ENCODE measurements around the gene SAFB2.

Gene SAFB2

DNA sequence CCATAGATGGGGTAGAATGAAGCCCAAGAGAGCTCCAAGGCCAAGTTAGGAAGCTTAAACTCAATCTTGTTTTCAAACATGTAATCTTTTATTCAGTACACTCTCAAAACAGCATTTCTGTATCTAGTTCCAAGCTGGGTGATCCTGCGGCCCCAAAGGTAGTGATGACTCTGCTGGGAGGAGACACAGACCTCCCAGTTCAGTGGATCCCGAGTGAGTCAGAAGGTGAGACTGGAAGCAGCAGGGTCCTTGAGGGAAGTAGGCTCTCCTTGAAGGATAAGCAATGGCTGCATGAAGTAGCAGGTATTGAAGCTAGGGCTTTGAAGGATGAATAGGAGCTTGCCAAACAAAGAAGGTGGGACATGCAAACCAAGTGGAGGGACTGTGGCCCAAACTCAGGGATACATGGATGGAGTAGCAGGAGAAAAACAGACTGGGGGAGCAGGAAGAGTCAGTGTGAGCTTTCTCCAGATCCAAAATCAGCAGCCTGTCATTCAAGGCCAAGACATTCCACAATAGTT is 64.4 kb downstream of the SAFB2 start:
- no peaks in the 10 kb centered on the region for H4K20me1 ChIP-seq (ENCODE audit: insufficient read depth, low read length)
- no peaks in the 10 kb centered on the region for H3K79me2 ChIP-seq (ENCODE audit: insufficient read depth, low read length)
- H3K36me3 ChIP-seq (ENCODE audit: insufficient read depth, low read length), result no peaks in the 10 kb centered on the region
- H3K9me3 ChIP-seq (ENCODE audit: low read length), result no peaks in the 10 kb centered on the region
- H3F3A ChIP-seq (ENCODE audit: insufficient read depth, low read length), result no peaks in the 10 kb centered on the region
- no peak for TF ChIP-seq EZH2 (IDR thresholded peaks at IDR 0.05; ENCODE audit: borderline replicate concordance, low read length)
- TF ChIP-seq, protein P1, sequence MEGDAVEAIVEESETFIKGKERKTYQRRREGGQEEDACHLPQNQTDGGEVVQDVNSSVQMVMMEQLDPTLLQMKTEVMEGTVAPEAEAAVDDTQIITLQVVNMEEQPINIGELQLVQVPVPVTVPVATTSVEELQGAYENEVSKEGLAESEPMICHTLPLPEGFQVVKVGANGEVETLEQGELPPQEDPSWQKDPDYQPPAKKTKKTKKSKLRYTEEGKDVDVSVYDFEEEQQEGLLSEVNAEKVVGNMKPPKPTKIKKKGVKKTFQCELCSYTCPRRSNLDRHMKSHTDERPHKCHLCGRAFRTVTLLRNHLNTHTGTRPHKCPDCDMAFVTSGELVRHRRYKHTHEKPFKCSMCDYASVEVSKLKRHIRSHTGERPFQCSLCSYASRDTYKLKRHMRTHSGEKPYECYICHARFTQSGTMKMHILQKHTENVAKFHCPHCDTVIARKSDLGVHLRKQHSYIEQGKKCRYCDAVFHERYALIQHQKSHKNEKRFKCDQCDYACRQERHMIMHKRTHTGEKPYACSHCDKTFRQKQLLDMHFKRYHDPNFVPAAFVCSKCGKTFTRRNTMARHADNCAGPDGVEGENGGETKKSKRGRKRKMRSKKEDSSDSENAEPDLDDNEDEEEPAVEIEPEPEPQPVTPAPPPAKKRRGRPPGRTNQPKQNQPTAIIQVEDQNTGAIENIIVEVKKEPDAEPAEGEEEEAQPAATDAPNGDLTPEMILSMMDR (IDR thresholded peaks at IDR 0.05; ENCODE audit: low read length), result no peak
- no peaks in the 10 kb centered on the region for H3K4me1 ChIP-seq (ENCODE audit: insufficient read depth, low read length, severe bottlenecking)
- H3K9ac ChIP-seq (ENCODE audit: low read length), result no peak overlapping the region
- no peak overlapping the region for H2AFZ ChIP-seq (ENCODE audit: low read length)
- H3K9me2 ChIP-seq (ENCODE audit: low read depth, low read length), result no peaks in the 10 kb centered on the region
- no peak overlapping the region for H3K4me2 ChIP-seq (ENCODE audit: low read length)
- no peak overlapping the region for H3K27ac ChIP-seq (ENCODE audit: low read depth, low read length, poor library complexity, severe bottlenecking)
- H3K4me3 ChIP-seq (ENCODE audit: low read depth, low read length, poor library complexity, severe bottlenecking), result no peak overlapping the region
- H3K27me3 ChIP-seq (ENCODE audit: insufficient read depth, low read length), result no peaks in the 10 kb centered on the region; the same call in 1 of the 2 replicates

DNA sequence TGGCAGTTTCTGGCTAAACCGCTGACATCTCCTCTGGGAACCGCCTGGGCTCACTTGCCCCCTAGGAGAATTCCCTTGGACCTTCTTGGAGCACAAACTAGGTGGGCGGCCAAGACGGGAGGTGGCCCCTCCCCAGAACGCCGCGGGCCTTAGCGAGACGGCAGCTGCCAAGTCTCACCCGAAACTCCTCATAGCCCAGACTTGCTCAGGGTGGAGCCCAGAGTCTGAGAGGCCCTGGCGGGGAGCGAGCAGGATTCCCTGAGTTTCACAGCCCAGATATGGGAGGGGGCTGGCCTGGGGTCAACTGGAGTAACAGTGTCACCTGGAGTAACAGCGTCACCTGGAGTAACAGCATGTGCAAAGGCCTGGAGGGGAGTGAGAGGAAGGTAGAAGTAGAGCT is 64.9 kb downstream of the SAFB2 start:
- Histone ChIP-seq H3K4me2 (ENCODE audit: low read length) (no peak overlapping the region), H3K9me2 (ENCODE audit: low read depth, low read length) (no peaks in the 10 kb centered on the region), H3K79me2 (ENCODE audit: insufficient read depth, low read length) (no peaks in the 10 kb centered on the region), H2AFZ (ENCODE audit: low read length) (no peak overlapping the region), H3K4me1 (ENCODE audit: insufficient read depth, low read length, severe bottlenecking) (no peaks in the 10 kb centered on the region), H3K4me3 (ENCODE audit: low read depth, low read length, poor library complexity, severe bottlenecking) (no peak overlapping the region), H4K20me1 (ENCODE audit: insufficient read depth, low read length) (no peaks in the 10 kb centered on the region), H3F3A (ENCODE audit: insufficient read depth, low read length) (no peaks in the 10 kb centered on the region), H3K27ac (ENCODE audit: low read depth, low read length, poor library complexity, severe bottlenecking) (no peak overlapping the region), H3K36me3 (ENCODE audit: insufficient read depth, low read length) (no peaks in the 10 kb centered on the region), H3K9me3 (ENCODE audit: low read length) (no peaks in the 10 kb centered on the region), H3K9ac (ENCODE audit: low read length) (no peak overlapping the region), H3K27me3 (ENCODE audit: insufficient read depth, low read length) (no peaks in the 10 kb centered on the region; the same call in 1 of the 2 replicates)
- TF ChIP-seq, protein P1 (IDR thresholded peaks at IDR 0.05; ENCODE audit: low read length), result no peak
- no peak for TF ChIP-seq EZH2 (IDR thresholded peaks at IDR 0.05; ENCODE audit: borderline replicate concordance, low read length)

DNA sequence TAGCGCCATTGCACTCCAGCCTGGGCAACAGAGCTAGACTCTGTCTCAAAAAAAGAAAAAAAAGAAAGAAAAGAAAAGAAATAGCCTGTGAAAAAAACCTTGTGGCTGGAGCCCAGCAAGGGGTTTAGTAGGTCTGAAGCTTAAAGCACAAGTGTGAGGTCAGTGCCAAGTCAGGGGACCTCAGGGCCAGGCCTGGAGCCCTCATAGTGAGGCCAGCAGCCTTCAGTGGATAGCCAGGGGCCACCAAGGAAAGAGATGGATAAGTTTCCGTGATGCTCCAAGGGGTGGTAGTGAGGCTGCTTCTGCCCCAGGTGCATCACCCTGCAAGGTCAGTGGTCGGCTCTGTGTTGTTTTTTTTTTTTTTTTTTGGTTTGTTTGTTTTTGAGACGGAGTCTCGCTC is 67.7 kb downstream of the SAFB2 start:
- Histone ChIP-seq H3K9me3 (ENCODE audit: low read length) (no peaks in the 10 kb centered on the region), H3F3A (ENCODE audit: insufficient read depth, low read length) (no peaks in the 10 kb centered on the region), H3K27ac (ENCODE audit: low read depth, low read length, poor library complexity, severe bottlenecking) (no peak overlapping the region), H3K4me1 (ENCODE audit: insufficient read depth, low read length, severe bottlenecking) (no peaks in the 10 kb centered on the region), H4K20me1 (ENCODE audit: insufficient read depth, low read length) (no peaks in the 10 kb centered on the region), H3K4me3 (ENCODE audit: low read depth, low read length, poor library complexity, severe bottlenecking) (no peak overlapping the region), H3K9ac (ENCODE audit: low read length) (no peak overlapping the region), H3K9me2 (ENCODE audit: low read depth, low read length) (no peaks in the 10 kb centered on the region), H2AFZ (ENCODE audit: low read length) (no peak overlapping the region), H3K27me3 (ENCODE audit: insufficient read depth, low read length) (no peaks in the 10 kb centered on the region; the same call in 1 of the 2 replicates), H3K4me2 (ENCODE audit: low read length) (no peak overlapping the region), H3K36me3 (ENCODE audit: insufficient read depth, low read length) (no peaks in the 10 kb centered on the region), H3K79me2 (ENCODE audit: insufficient read depth, low read length) (no peaks in the 10 kb centered on the region)
- TF ChIP-seq EZH2 (IDR thresholded peaks at IDR 0.05; ENCODE audit: borderline replicate concordance, low read length), result no peak
- TF ChIP-seq, protein P1 (IDR thresholded peaks at IDR 0.05; ENCODE audit: low read length), result no peak
